HepG2 (cell line): ENCODE data around the gene CLDN15. TPM values are rescaled to one million over a fixed set of nuclear protein-coding genes. Genes with fewer than 3 reads are reported as not detected.

ENCODE experiments used
- BCL6 ChIP-seq: IDR thresholded peaks from 2 replicates; pipeline ENCODE4 v1.6.1; 2016; ENCODE audit warnings: missing genetic modification reagents, missing compliant biosample characterization
- CCAR2 ChIP-seq: fragments of 200-400 bp; formaldehyde crosslinking; optimal IDR thresholded peaks from 2 replicates; pipeline ENCODE3; 2018; ENCODE audit warnings: low read depth, mild to moderate bottlenecking, low read length, moderate library complexity
- DMAP1 ChIP-seq: IDR thresholded peaks from 2 replicates; pipeline ENCODE4 v1.6.1; 2016
- HMG20A ChIP-seq: IDR thresholded peaks from 2 replicates; pipeline ENCODE4 v1.6.1; 2016; ENCODE audit warnings: borderline replicate concordance
- HNRNPLL ChIP-seq: fragments of 200-400 bp; formaldehyde crosslinking; IDR thresholded peaks from 2 replicates; pipeline ENCODE4 v1.6.1; 2017; ENCODE audit warnings: mild to moderate bottlenecking, low read depth, low read length; ENCODE audit not compliant: poor library complexity, severe bottlenecking
- MED13 ChIP-seq: sonication (generic); formaldehyde crosslinking; IDR thresholded peaks from 2 replicates; pipeline ENCODE4 v1.5.0; 2020; ENCODE audit warnings: missing genetic modification reagents
- MNT ChIP-seq: fragments of 450-650 bp; IDR thresholded peaks from 2 replicates; pipeline ENCODE4 v1.6.1; 2016
- POLR2A ChIP-seq, 2 experiments: IDR thresholded peaks; 2 replicates each; pipeline ENCODE4 v1.6.1; 2011; ENCODE audit warnings: low read depth in 2 of 2, low read length in 2 of 2, mild to moderate bottlenecking in 1 of 2, moderate library complexity in 1 of 2; ENCODE audit not compliant: insufficient read depth in 1 of 2
- POLR2AphosphoS5 ChIP-seq: IDR thresholded peaks from 2 replicates; pipeline ENCODE4 v1.6.1; 2012; ENCODE audit warnings: low read depth, low read length
- SMC3 ChIP-seq: IDR thresholded peaks from 2 replicates; pipeline ENCODE4 v1.6.1; 2011; ENCODE audit warnings: low read length, improper control_type of control experiment
- SP4 ChIP-seq: sonication (generic); formaldehyde crosslinking; IDR thresholded peaks from 2 replicates; pipeline ENCODE4 v1.8.1; 2023; ENCODE audit warnings: mild to moderate bottlenecking, missing genetic modification reagents
- ZBTB7B ChIP-seq: sonication (generic); formaldehyde crosslinking; IDR thresholded peaks from 2 replicates; pipeline ENCODE4 v1.4.0; 2020; ENCODE audit warnings: missing genetic modification reagents
- ZFP82 ChIP-seq: sonication (generic); formaldehyde crosslinking; IDR thresholded peaks from 2 replicates; pipeline ENCODE4 v1.5.1; 2020; ENCODE audit warnings: mild to moderate bottlenecking, missing genetic modification reagents, borderline replicate concordance
- ZNF235 ChIP-seq: sonication (generic); formaldehyde crosslinking; IDR thresholded peaks from 2 replicates; pipeline ENCODE4 v1.8.1; 2023; ENCODE audit warnings: mild to moderate bottlenecking, missing genetic modification reagents, borderline replicate concordance
- ZNF451 ChIP-seq: sonication (generic); formaldehyde crosslinking; IDR thresholded peaks from 2 replicates; pipeline ENCODE4 v1.5.0; 2020; ENCODE audit warnings: mild to moderate bottlenecking, missing genetic modification reagents
- ZNF510 ChIP-seq: sonication (generic); formaldehyde crosslinking; IDR thresholded peaks from 2 replicates; pipeline ENCODE4 v1.4.0; 2020; ENCODE audit warnings: low read depth, mild to moderate bottlenecking, missing genetic modification reagents
- ZNF607 ChIP-seq: sonication (generic); formaldehyde crosslinking; IDR thresholded peaks from 2 replicates; pipeline ENCODE4 v1.5.1; 2020; ENCODE audit warnings: missing genetic modification reagents, mild to moderate bottlenecking, borderline replicate concordance
- ZNF703 ChIP-seq: sonication (generic); formaldehyde crosslinking; IDR thresholded peaks from 2 replicates; pipeline ENCODE4 v1.5.1; 2020; ENCODE audit warnings: missing genetic modification reagents, mild to moderate bottlenecking, moderate library complexity, borderline replicate concordance
- ZNF724P ChIP-seq: sonication (generic); formaldehyde crosslinking; IDR thresholded peaks from 2 replicates; pipeline ENCODE4 v1.8.0; 2022; ENCODE audit warnings: missing genetic modification reagents, borderline replicate concordance
- ZNF75D ChIP-seq: sonication (generic); formaldehyde crosslinking; IDR thresholded peaks from 2 replicates; pipeline ENCODE4 v1.8.1; 2023; ENCODE audit warnings: missing genetic modification reagents, mild to moderate bottlenecking, borderline replicate concordance
- ZNF777 ChIP-seq: sonication (generic); formaldehyde crosslinking; IDR thresholded peaks from 2 replicates; pipeline ENCODE4 v1.4.0; 2020; ENCODE audit warnings: missing genetic modification reagents
- ZSCAN20 ChIP-seq: sonication (generic); formaldehyde crosslinking; IDR thresholded peaks from 2 replicates; pipeline ENCODE4 v1.4.0; 2020; ENCODE audit warnings: missing genetic modification reagents, mild to moderate bottlenecking, borderline replicate concordance
- polyA plus RNA-seq, 8 experiments: library from polyadenylated mRNA; depleted of rRNA in 3 of 8; stranded (reverse) in 7 of 8; unstranded in 1 of 8; fragments of >200 nt; fragmentation: Illumina TruSeq in 4 of 8; extraction: Trizol in 4 of 8; gene quantifications; 2 replicates each; pipeline versions ENCODE4 v1.2.1 to v1.2.3, GENCODE V29; 2011 to 2016; ENCODE audit warnings: low read depth in 4 of 8, missing spikeins in 1 of 8, mixed read lengths in 1 of 8; ENCODE audit not compliant: insufficient read depth in 1 of 8
- total RNA-seq, 5 experiments: library from RNA; depleted of rRNA; stranded (reverse); fragments of >200 nt; fragmentation: Illumina TruSeq; extraction: Trizol; gene quantifications; 2 replicates each; pipeline ENCODE4 v1.2.3, GENCODE V29; 2016; ENCODE audit warnings: low read depth in 1 of 5
- TF ChIP-seq, protein P1 (sequence below): sonication (generic); formaldehyde crosslinking; IDR thresholded peaks from 2 replicates; pipeline ENCODE4 v1.8.0; 2022; ENCODE audit warnings: low read depth, missing genetic modification reagents
- TF ChIP-seq, protein P2 (sequence below): sonication (generic); formaldehyde crosslinking; IDR thresholded peaks from 2 replicates; pipeline ENCODE4 v1.5.1; 2020; ENCODE audit warnings: missing genetic modification reagents, mild to moderate bottlenecking, borderline replicate concordance

CLDN15 gene
- total and polyA plus RNA-seq, 2 of the 13 experiments (the other 11 are each of a cell fraction or from before 2014, with no cell fraction given) = 7.1 to 17.8 TPM

DNA sequence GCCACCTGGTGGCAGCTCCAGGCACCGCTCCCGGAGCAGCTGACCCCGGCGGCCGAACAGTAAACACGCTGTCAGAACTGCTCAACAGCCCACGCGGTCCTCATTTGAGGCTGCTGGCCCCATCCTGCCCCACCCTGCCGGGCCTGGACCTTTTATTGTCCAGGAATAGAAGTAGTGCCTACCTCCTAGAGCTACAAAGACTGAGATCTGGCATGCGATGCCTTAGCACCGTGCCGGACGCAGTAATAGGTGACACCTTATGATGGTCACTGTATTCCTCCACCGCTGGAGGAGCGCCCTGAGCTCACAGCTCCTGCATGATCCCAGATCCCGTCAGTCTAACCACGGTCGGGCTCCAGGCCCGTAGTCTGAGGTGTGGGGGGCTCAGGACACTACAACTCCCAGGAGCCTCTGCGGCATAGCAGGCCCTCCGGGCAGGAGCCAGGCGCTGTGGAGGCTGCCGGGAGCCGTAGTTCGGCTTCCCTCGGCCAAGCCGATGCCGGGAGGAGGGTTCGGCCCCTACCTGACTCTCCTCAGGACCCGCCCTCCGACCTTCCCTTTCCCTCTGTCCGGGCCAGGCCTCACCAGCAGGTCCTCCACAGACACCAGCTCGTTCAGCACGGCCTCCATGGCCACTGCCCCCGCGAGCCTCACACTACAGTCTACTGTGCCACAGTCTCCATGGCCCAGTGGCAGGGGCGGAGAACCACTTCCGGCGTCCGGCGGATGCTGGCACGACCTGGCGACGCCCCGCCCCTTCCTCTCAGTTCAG, 7.0 kb upstream of the CLDN15 start, which contains the start of gene FIS1 (continued):
- TF ChIP-seq, protein P1, sequence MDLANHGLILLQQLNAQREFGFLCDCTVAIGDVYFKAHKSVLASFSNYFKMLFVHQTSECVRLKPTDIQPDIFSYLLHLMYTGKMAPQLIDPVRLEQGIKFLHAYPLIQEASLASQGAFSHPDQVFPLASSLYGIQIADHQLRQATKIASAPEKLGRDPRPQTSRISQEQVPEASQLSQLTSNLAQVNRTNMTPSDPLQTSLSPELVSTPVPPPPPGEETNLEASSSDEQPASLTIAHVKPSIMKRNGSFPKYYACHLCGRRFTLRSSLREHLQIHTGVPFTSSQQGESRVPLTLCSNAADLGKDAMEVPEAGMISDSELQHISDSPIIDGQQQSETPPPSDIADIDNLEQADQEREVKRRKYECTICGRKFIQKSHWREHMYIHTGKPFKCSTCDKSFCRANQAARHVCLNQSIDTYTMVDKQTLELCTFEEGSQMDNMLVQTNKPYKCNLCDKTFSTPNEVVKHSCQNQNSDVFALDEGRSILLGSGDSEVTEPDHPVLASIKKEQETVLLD (CRISPR knock-in tag) = no peak; the same call in 1 of the 2 replicates
- no peak for TF ChIP-seq ZNF777 (CRISPR knock-in tag)
- TF ChIP-seq SMC3 = peak; percentile 46; the same call in 1 of the 2 replicates
- TF ChIP-seq, protein P2, sequence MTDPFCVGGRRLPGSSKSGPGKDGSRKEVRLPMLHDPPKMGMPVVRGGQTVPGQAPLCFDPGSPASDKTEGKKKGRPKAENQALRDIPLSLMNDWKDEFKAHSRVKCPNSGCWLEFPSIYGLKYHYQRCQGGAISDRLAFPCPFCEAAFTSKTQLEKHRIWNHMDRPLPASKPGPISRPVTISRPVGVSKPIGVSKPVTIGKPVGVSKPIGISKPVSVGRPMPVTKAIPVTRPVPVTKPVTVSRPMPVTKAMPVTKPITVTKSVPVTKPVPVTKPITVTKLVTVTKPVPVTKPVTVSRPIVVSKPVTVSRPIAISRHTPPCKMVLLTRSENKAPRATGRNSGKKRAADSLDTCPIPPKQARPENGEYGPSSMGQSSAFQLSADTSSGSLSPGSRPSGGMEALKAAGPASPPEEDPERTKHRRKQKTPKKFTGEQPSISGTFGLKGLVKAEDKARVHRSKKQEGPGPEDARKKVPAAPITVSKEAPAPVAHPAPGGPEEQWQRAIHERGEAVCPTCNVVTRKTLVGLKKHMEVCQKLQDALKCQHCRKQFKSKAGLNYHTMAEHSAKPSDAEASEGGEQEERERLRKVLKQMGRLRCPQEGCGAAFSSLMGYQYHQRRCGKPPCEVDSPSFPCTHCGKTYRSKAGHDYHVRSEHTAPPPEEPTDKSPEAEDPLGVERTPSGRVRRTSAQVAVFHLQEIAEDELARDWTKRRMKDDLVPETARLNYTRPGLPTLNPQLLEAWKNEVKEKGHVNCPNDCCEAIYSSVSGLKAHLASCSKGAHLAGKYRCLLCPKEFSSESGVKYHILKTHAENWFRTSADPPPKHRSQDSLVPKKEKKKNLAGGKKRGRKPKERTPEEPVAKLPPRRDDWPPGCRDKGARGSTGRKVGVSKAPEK (CRISPR knock-in tag) = no peak; the same call in 1 of the 2 replicates
- TF ChIP-seq MED13 (CRISPR knock-in tag) = no peak
- no peak for TF ChIP-seq ZSCAN20
- TF ChIP-seq ZFP82 (CRISPR knock-in tag) = no peak
- TF ChIP-seq ZNF451 = 0 out of 2 replicates have a peak, but pooled peaks have one; percentile 30
- 0 out of 2 replicates have a peak, but pooled peaks have one; percentile 23 for TF ChIP-seq ZNF724P (CRISPR knock-in tag)
- peak; percentile 81; the same call in 1 of the 2 replicates for TF ChIP-seq ZNF607
- peak; percentile 34; the same call in 1 of the 2 replicates for TF ChIP-seq BCL6 (CRISPR knock-in tag)
- TF ChIP-seq CCAR2 = peak; percentile 41
- TF ChIP-seq SP4 (CRISPR knock-in tag) = peak; percentile 23; the same call in 1 of the 2 replicates
- TF ChIP-seq ZNF510 = no peak
- TF ChIP-seq ZNF703 (CRISPR knock-in tag) = no peak; the same call in 1 of the 2 replicates
- TF ChIP-seq POLR2A (IDR thresholded peaks at IDR 0.05; ENCODE audit: insufficient read depth in 1 of 2, low read depth in 2 of 2, low read length in 2 of 2) = peak; percentile 55 to 81; a peak in 3 of 4 replicates
- no peak; the same call in 1 of the 2 replicates for TF ChIP-seq ZNF235 (CRISPR knock-in tag)
- TF ChIP-seq POLR2AphosphoS5 = peak; percentile 73; the same call in 1 of the 2 replicates
- TF ChIP-seq MNT = peak; percentile 51; the same call in 1 of the 2 replicates
- TF ChIP-seq HMG20A (CRISPR knock-in tag) = no peak
- TF ChIP-seq DMAP1 (CRISPR knock-in tag) = peak; percentile 71
- no peak for TF ChIP-seq ZNF75D (CRISPR knock-in tag)
- TF ChIP-seq ZBTB7B (CRISPR knock-in tag) = peak; percentile 70; the same call in 1 of the 2 replicates
- TF ChIP-seq HNRNPLL = peak; percentile 1
